ENCODE measurements around the gene PGGT1B. TPM values are rescaled to one million over a fixed set of nuclear protein-coding genes. Genes with fewer than 3 reads are reported as not detected.

Gene PGGT1B
- total RNA-seq, 4 donors from 2014 or later, result 6.8 to 14.5 (median 11.1) TPM

DNA sequence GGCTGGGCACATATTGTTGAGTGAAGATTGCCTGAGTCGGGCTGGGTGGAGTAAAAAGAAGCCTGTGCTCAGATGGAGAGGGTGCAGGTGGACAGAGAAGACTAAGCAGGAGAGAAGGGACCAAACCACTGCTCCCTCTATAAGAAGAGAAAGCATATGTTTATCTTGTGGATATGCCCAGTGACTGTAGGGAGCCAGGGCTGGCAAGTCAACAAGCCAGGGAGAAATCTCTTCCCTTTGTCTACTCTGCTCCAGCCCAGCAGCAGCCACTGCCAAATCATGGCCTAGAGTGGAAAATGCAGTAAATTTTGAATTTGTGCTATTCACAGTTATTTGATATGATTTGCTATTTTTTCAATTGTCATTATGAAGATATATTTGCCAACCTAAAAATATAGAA is 59.7 kb downstream of the PGGT1B start:
- no peak for TF ChIP-seq CTCF (IDR thresholded peaks at IDR 0.05)
- DNase-seq (ENCODE audit: low spot score), result no peak
- no peak for ATAC-seq (ENCODE audit: low FRiP score)

DNA sequence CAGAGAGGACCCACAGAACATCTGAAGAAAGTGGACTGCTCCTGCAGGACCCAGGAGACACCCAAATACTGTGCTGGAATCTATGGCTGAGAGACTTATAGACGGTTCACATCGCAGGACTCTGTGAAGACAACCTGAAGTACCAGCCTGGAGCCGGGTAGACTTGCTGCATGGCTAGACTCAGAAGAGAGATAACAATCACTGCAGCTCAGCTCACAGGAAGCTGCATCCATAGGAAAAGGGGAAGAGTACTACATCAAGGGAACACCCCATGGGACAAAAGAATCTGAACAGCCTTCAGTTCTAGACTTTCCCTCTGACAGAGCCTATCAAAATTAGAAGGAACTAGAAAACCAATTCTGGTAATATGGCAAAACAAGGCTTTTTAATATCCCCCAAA is 66.5 kb downstream of the PGGT1B start:
- TF ChIP-seq CTCF (IDR thresholded peaks at IDR 0.05), result no peak
- no peak for DNase-seq (ENCODE audit: low spot score)
- no peak for ATAC-seq (ENCODE audit: low FRiP score)

GRCh38 chr5:115194676-115195075 is 68.0 kb downstream of the PGGT1B start:
- no peak for TF ChIP-seq CTCF (IDR thresholded peaks at IDR 0.05)
- DNase-seq (ENCODE audit: low spot score), result no peak
- ATAC-seq (ENCODE audit: low FRiP score), result no peak

- no peak for ATAC-seq (ENCODE audit: low FRiP score)
- no peak for TF ChIP-seq CTCF (IDR thresholded peaks at IDR 0.05)
- DNase-seq (ENCODE audit: low spot score), result no peak
Measured at GRCh38 chr5:115193295-115193694, 69.4 kb downstream of the PGGT1B start.

DNA sequence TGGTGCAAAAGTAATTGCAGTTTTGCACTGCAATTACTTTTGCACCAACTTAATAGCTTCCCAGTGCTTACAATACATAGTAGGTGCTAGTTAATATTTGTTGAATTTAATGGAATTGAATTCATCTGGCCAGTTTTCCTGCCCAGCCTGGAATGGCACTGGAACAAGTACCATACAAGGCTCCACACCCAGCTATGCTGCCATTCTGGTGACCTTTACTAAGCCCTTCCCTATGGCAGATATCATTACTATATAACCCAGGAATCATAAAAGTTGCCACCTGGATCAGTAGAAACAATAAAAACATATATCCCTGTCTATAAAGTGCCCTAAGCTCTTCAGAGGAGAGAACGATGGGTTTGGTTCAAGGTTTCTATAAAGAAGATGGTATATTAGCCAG is 70.6 kb downstream of the PGGT1B start:
- no peak for TF ChIP-seq CTCF (IDR thresholded peaks at IDR 0.05)
- no peak for DNase-seq (ENCODE audit: low spot score)
- no peak for ATAC-seq (ENCODE audit: low FRiP score)

GRCh38 chr5:115191474-115192031 is 71.1 kb downstream of the PGGT1B start:
- TF ChIP-seq CTCF (IDR thresholded peaks at IDR 0.05), result no peak
- DNase-seq (ENCODE audit: low spot score), result no peak
- no peak for ATAC-seq (ENCODE audit: low FRiP score)

- TF ChIP-seq CTCF (IDR thresholded peaks at IDR 0.05), result no peak
- DNase-seq (ENCODE audit: low spot score), result no peak
- no peak for ATAC-seq (ENCODE audit: low FRiP score)
Measured at GRCh38 chr5:115190388-115190787, 72.3 kb downstream of the PGGT1B start.

Measured in omental fat pad (tissue), 4 donors.